Measurements from ENCODE around the gene TIMM17A. TPM values are rescaled to one million over a fixed set of nuclear protein-coding genes. Genes with fewer than 3 reads are reported as not detected.
A peak's percentile ranks its signal among the peaks of the same experiment; 100 is the strongest.

The TIMM17A gene
- total and polyA plus RNA-seq, 7 donors, result 45.4 to 176 (median 82.6) TPM

DNA sequence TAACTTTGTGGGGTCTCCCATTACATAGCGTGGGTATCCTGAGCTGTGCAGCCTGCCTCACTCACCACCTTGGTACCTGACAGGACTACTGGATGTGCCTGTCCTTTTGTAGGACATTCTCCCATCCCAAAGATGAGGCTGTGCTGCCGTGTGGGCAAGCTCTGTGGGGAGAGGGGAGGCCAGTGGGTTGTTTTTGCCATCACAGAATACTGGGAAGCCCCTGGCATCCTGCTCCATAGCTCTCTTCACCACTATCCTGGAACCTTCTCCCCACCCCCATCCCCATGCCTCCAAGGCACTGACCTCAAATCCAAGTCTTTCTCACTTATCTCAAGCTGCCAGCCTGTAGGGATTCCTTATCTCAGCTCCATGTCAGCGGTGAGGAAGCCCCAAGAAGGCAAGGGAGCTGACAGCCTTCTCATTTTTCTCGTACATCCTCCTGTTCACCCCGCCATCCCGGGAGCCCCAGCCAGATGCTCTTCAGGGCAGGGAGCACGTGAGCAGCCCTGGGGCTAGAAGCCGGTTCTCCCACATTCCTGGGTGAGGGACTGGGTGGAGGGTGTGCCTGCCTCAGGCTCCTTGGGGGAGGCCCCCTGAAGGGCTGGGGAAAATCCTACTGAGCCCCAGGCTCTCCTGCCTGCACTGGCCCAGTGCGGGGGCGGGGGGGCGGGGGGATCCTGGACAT is 52.6 kb downstream of the TIMM17A start:
- WGBS, 3 donors, result 69% methylated on average over 9 to 11 of the region's 11 CpGs
- intact Hi-C loops (cut with DNase I), result loop anchor here in 1 of 2 donors (5.0 kb wide), 1 partner anchor 114 kb away; the partner anchor contains the start of gene GPR37L1

GRCh38 chr1:202009326-202010179 is 54.2 kb downstream of the TIMM17A start:
- Histone ChIP-seq H3K4me3 (no peak overlapping the region), H3K27ac (no peak overlapping the region), H3K36me3 (ENCODE audit: insufficient read depth in 1 of 2, low read depth in 1 of 2) (peaks cover 1 to 26% of the 10 kb centered on the region in 2 donors), H3K27me3 (ENCODE audit: insufficient read depth in 3 of 3, low read length in 2 of 3) (no peaks in the 10 kb centered on the region), H3K4me1 (no peaks in the 10 kb centered on the region), H3K9me3 (no peaks in the 10 kb centered on the region)
- intact Hi-C loops (cut with DNase I), result loop anchor here (1.0 to 5.0 kb wide), 2 partner anchors 113 to 126 kb away; partner anchors contain the start of gene GPR37L1 (in 1 of the 2)
- DNase-seq (peak; percentile 44 to 64), ATAC-seq (peak; percentile 59 to 86 (median 74))
- WGBS, 3 donors, result 15 to 23% (median 17%) methylated on average over 10 to 11 of the region's 11 CpGs
- TF ChIP-seq, protein P1, sequence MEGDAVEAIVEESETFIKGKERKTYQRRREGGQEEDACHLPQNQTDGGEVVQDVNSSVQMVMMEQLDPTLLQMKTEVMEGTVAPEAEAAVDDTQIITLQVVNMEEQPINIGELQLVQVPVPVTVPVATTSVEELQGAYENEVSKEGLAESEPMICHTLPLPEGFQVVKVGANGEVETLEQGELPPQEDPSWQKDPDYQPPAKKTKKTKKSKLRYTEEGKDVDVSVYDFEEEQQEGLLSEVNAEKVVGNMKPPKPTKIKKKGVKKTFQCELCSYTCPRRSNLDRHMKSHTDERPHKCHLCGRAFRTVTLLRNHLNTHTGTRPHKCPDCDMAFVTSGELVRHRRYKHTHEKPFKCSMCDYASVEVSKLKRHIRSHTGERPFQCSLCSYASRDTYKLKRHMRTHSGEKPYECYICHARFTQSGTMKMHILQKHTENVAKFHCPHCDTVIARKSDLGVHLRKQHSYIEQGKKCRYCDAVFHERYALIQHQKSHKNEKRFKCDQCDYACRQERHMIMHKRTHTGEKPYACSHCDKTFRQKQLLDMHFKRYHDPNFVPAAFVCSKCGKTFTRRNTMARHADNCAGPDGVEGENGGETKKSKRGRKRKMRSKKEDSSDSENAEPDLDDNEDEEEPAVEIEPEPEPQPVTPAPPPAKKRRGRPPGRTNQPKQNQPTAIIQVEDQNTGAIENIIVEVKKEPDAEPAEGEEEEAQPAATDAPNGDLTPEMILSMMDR (IDR thresholded peaks at IDR 0.05), result peak; percentile 80

More for the DNA sequence above, 52.6 kb downstream of the TIMM17A start:
- no peaks in the 10 kb centered on the region for H3K4me1 ChIP-seq
- DNase-seq, result no peak
- TF ChIP-seq, protein P1 (IDR thresholded peaks at IDR 0.05), result no peak
- H3K27me3 ChIP-seq (ENCODE audit: insufficient read depth in 3 of 3, low read length in 2 of 3), result no peaks in the 10 kb centered on the region
- peaks cover 12 to 42% of the 10 kb centered on the region in 2 donors for H3K36me3 ChIP-seq (ENCODE audit: insufficient read depth in 1 of 2, low read depth in 1 of 2)
- no peak overlapping the region for H3K4me3 ChIP-seq
- ATAC-seq, result no peak
- H3K9me3 ChIP-seq, result no peaks in the 10 kb centered on the region
- no peak overlapping the region for H3K27ac ChIP-seq

DNA sequence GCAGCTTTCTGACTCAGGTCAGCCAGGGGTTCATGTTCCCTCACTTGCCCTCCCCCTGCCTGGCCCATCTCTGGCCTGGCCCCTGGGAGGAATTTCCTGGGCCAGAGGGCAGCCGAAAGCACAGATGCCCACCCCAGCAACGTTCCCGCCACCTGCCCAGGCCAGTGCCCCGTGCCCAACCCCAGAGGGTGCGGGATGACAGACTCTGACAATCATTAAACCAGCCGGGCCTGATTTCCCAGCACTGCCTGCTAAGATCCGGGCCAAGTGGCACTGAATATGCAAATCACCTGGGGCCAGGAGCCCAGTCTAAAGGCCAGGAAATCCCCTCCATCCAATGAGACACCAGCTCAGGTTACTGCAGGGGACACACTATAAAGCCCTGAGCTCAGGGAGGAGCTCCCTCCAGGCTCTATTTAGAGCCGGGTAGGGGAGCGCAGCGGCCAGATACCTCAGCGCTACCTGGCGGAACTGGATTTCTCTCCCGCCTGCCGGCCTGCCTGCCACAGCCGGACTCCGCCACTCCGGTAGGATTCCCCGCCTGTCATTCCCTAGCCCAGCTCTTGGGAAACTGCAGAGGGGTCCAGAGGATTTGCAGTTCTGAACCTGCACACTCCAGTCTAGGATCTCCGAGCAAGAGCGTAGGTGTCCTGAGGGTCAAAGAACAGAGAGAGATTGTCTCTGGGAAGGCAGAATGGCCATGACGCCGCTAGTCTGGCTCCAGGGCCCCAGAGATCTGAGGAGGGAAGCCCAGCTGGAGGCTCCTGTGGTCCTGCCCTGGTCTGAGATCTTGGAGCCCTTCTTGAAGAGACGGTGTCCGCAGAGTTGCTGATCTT is 55.1 kb downstream of the TIMM17A start, which contains the start of gene ELF3:
Gene ELF3 (plus strand): TSS at position 408 of the 836 bp plus-strand sequence. CDS start 550 bp downstream, outside the sequence.
- Histone ChIP-seq H3K27me3 (ENCODE audit: insufficient read depth in 3 of 3, low read length in 2 of 3) (no peaks in the 10 kb centered on the region), H3K4me1 (no peaks in the 10 kb centered on the region), H3K27ac (no peak within 1 kb of the TSS), H3K36me3 (ENCODE audit: insufficient read depth in 1 of 2, low read depth in 1 of 2) (peaks cover 0 to 17% of the 10 kb centered on the region in 2 donors), H3K4me3 (no peak within 1 kb of the TSS), H3K9me3 (no peaks in the 10 kb centered on the region)
- intact Hi-C loops (cut with DNase I), result no loop called here
- 77 to 83% (median 80%) methylated on average over 24 of the region's 24 CpGs for WGBS, 3 donors
- TF ChIP-seq, protein P1 (IDR thresholded peaks at IDR 0.05), result no peak
- DNase-seq, result no peak
- ATAC-seq, result peak in 1 of 4 donors; percentile 39

DNA sequence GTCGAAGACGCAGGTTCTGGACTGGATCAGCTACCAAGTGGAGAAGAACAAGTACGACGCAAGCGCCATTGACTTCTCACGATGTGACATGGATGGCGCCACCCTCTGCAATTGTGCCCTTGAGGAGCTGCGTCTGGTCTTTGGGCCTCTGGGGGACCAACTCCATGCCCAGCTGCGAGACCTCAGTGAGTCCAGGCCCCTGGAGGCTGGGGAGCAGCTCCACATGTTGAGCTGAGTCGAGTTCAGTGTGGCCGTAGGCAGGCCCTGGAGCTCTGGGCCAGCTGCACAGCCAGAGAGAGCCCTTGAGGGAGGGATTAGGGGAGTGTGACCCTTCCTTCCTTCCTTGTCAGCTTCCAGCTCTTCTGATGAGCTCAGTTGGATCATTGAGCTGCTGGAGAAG is 56.7 kb downstream of the TIMM17A start:
- no peak for ATAC-seq
- no peak for DNase-seq
- TF ChIP-seq, protein P1 (IDR thresholded peaks at IDR 0.05), result no peak
- intact Hi-C loops (cut with DNase I), result no loop called here
- Histone ChIP-seq H3K36me3 (ENCODE audit: insufficient read depth in 1 of 2, low read depth in 1 of 2) (peaks cover 0 to 2% of the 10 kb centered on the region in 2 donors), H3K4me3 (no peak overlapping the region), H3K27ac (no peak overlapping the region), H3K9me3 (no peaks in the 10 kb centered on the region), H3K27me3 (ENCODE audit: insufficient read depth in 3 of 3, low read length in 2 of 3) (no peaks in the 10 kb centered on the region), H3K4me1 (no peaks in the 10 kb centered on the region)
- 86 to 93% (median 88%) methylated on average over 11 of the region's 11 CpGs for WGBS, 3 donors

All from psoas muscle (tissue), 8 donors.